Activated T-cell treated with anti-CD3 and anti-CD28 coated beads, Interleukin-2, amount 50 U/mL, for 4 hours (primary cell): ENCODE data around the gene PPP1CC. TPM values are rescaled to one million over a fixed set of nuclear protein-coding genes. Genes with fewer than 3 reads are reported as not detected.
"Not testable (repeated sequence)": the region's sequence is repeated elsewhere in the genome, so short reads cannot be mapped to it uniquely, and the experiment has no call there.

Experiments used
- ATAC-seq, 2 donors: fragments of 200-7000 bp; cut with Tn5 transposase; one replicate each; pipeline ENCODE4 v1.10.0; 2021
- DNase-seq: peaks from one replicate; pipeline ENCODE4 v3.0.0-alpha.2; 2020
- H3K27me3 Mint-ChIP-seq: one replicate; pipeline ENCODE4 v1.8.0; 2021; ENCODE audit warnings: low read depth, mixed read lengths
- H3K36me3 Mint-ChIP-seq: one replicate; pipeline ENCODE4 v1.8.0; 2022; ENCODE audit warnings: mixed read lengths; ENCODE audit not compliant: insufficient read depth
- H3K4me1 Mint-ChIP-seq: one replicate; pipeline ENCODE4 v1.8.0; 2021; ENCODE audit warnings: low read depth, mixed read lengths
- H3K4me3 Mint-ChIP-seq: one replicate; pipeline ENCODE4 v1.8.0; 2021; ENCODE audit warnings: mild to moderate bottlenecking, moderate library complexity, mixed read lengths
- H3K9me3 Mint-ChIP-seq: one replicate; pipeline ENCODE4 v1.8.0; 2021; ENCODE audit warnings: mixed read lengths
- total RNA-seq, 3 donors: library from RNA; stranded (reverse); gene quantifications; one replicate each; pipeline ENCODE4 v1.2.1, GENCODE V29; 2021

PPP1CC gene
- total RNA-seq, 3 donors from 2014 or later: 345 to 413 (median 354) TPM

- no peaks in the 10 kb centered on the region for H3K27me3 Mint-ChIP-seq
- no peak for DNase-seq
- no peak for ATAC-seq
- peaks cover 15% of the 10 kb centered on the region for H3K36me3 Mint-ChIP-seq
- peak overlapping the region; percentile 100 for H3K4me3 Mint-ChIP-seq
- H3K9me3 Mint-ChIP-seq: no peaks in the 10 kb centered on the region
- H3K4me1 Mint-ChIP-seq: peaks cover 34% of the 10 kb centered on the region
These were observed 941 bp upstream of the PPP1CC start for GRCh38 chr12:110743571-110744093.

GRCh38 chr12:110742096-110742717 lies 484 bp downstream of the PPP1CC start:
- no peaks in the 10 kb centered on the region for H3K9me3 Mint-ChIP-seq
- peak in 1 of 2 donors; percentile 16 for ATAC-seq
- peak overlapping the region; percentile 100 for H3K4me3 Mint-ChIP-seq
- H3K4me1 Mint-ChIP-seq: peaks cover 47% of the 10 kb centered on the region
- no peak for DNase-seq
- peaks cover 22% of the 10 kb centered on the region for H3K36me3 Mint-ChIP-seq
- no peaks in the 10 kb centered on the region for H3K27me3 Mint-ChIP-seq

- H3K4me3 Mint-ChIP-seq: peak overlapping the region; percentile 100
- peaks cover 22% of the 10 kb centered on the region for H3K36me3 Mint-ChIP-seq
- no peaks in the 10 kb centered on the region for H3K27me3 Mint-ChIP-seq
- DNase-seq (no peak), ATAC-seq (no peak)
- peaks cover 52% of the 10 kb centered on the region for H3K4me1 Mint-ChIP-seq
- H3K9me3 Mint-ChIP-seq: no peaks in the 10 kb centered on the region
These were observed 1.2 kb downstream of the PPP1CC start for GRCh38 chr12:110741341-110742095.

GRCh38 chr12:110739894-110740293 lies 2.8 kb downstream of the PPP1CC start:
- ATAC-seq: peak; percentile 47
- DNase-seq: no peak

GRCh38 chr12:110739488-110739887 lies 3.2 kb downstream of the PPP1CC start:
- ATAC-seq (no peak), DNase-seq (no peak)
- H3K27me3 Mint-ChIP-seq: no peaks in the 10 kb centered on the region
- peaks cover 27% of the 10 kb centered on the region for H3K36me3 Mint-ChIP-seq
- peak overlapping the region; percentile 100 for H3K4me3 Mint-ChIP-seq
- peaks cover 65% of the 10 kb centered on the region for H3K4me1 Mint-ChIP-seq
- no peaks in the 10 kb centered on the region for H3K9me3 Mint-ChIP-seq

More at GRCh38 chr12:110739894-110740293, 2.8 kb downstream of the PPP1CC start:
- Mint-ChIP-seq H3K4me3 (peak overlapping the region; percentile 100), H3K9me3 (no peaks in the 10 kb centered on the region), H3K4me1 (peaks cover 62% of the 10 kb centered on the region), H3K27me3 (no peaks in the 10 kb centered on the region), H3K36me3 (peaks cover 26% of the 10 kb centered on the region)

- Mint-ChIP-seq H3K9me3 (no peaks in the 10 kb centered on the region), H3K4me3 (peak overlapping the region; percentile 100), H3K36me3 (peaks cover 33% of the 10 kb centered on the region), H3K4me1 (peaks cover 68% of the 10 kb centered on the region), H3K27me3 (no peaks in the 10 kb centered on the region)
- ATAC-seq (no peak), DNase-seq (no peak)
These were observed 5.2 kb downstream of the PPP1CC start for GRCh38 chr12:110737532-110737931.

GRCh38 chr12:110737016-110737415 lies 5.7 kb downstream of the PPP1CC start:
- H3K4me1 Mint-ChIP-seq: peaks cover 73% of the 10 kb centered on the region
- peaks cover 35% of the 10 kb centered on the region for H3K36me3 Mint-ChIP-seq
- not testable (repeated sequence) for DNase-seq

GRCh38 chr12:110733900-110734299 lies 8.8 kb downstream of the PPP1CC start:
- DNase-seq (no peak), ATAC-seq (no peak)
- H3K36me3 Mint-ChIP-seq: peaks cover 43% of the 10 kb centered on the region
- peak overlapping the region; percentile 64 for H3K4me3 Mint-ChIP-seq
- no peaks in the 10 kb centered on the region for H3K27me3 Mint-ChIP-seq
- H3K9me3 Mint-ChIP-seq: no peaks in the 10 kb centered on the region
- peaks cover 68% of the 10 kb centered on the region for H3K4me1 Mint-ChIP-seq

More at GRCh38 chr12:110737016-110737415, 5.7 kb downstream of the PPP1CC start:
- not testable (repeated sequence) for H3K9me3 Mint-ChIP-seq, H3K27me3 Mint-ChIP-seq, ATAC-seq
- H3K4me3 Mint-ChIP-seq: peak overlapping the region; percentile 51

GRCh38 chr12:110733089-110733715 lies 9.5 kb downstream of the PPP1CC start:
- H3K4me3 Mint-ChIP-seq: no peak overlapping the region
- ATAC-seq: no peak
- no peaks in the 10 kb centered on the region for H3K9me3 Mint-ChIP-seq

GRCh38 chr12:110732572-110732971 lies 10.1 kb downstream of the PPP1CC start:
- peaks cover 44% of the 10 kb centered on the region for H3K36me3 Mint-ChIP-seq

More at GRCh38 chr12:110733089-110733715, 9.5 kb downstream of the PPP1CC start:
- DNase-seq: no peak
- Mint-ChIP-seq H3K27me3 (no peaks in the 10 kb centered on the region), H3K4me1 (peaks cover 67% of the 10 kb centered on the region), H3K36me3 (peaks cover 43% of the 10 kb centered on the region)

GRCh38 chr12:110731479-110731878 lies 11.2 kb downstream of the PPP1CC start:
- Mint-ChIP-seq H3K4me3 (no peak overlapping the region), H3K27me3 (no peaks in the 10 kb centered on the region), H3K36me3 (peaks cover 50% of the 10 kb centered on the region), H3K9me3 (no peaks in the 10 kb centered on the region), H3K4me1 (peaks cover 65% of the 10 kb centered on the region)
- ATAC-seq (no peak), DNase-seq (no peak)

More at GRCh38 chr12:110732572-110732971, 10.1 kb downstream of the PPP1CC start:
- DNase-seq (no peak), ATAC-seq (no peak)
- Mint-ChIP-seq H3K4me1 (peaks cover 65% of the 10 kb centered on the region), H3K9me3 (no peaks in the 10 kb centered on the region), H3K27me3 (no peaks in the 10 kb centered on the region), H3K4me3 (no peak overlapping the region)

- no peaks in the 10 kb centered on the region for H3K27me3 Mint-ChIP-seq
- ATAC-seq: no peak
These were observed 14.1 kb downstream of the PPP1CC start for GRCh38 chr12:110728628-110729027.

GRCh38 chr12:110726708-110727369 lies 15.9 kb downstream of the PPP1CC start:
- DNase-seq (no peak), ATAC-seq (no peak)
- Mint-ChIP-seq H3K36me3 (peaks cover 62% of the 10 kb centered on the region), H3K9me3 (no peaks in the 10 kb centered on the region), H3K4me1 (peaks cover 44% of the 10 kb centered on the region), H3K27me3 (no peaks in the 10 kb centered on the region), H3K4me3 (no peak overlapping the region)

More at GRCh38 chr12:110728628-110729027, 14.1 kb downstream of the PPP1CC start:
- Mint-ChIP-seq H3K4me1 (peaks cover 61% of the 10 kb centered on the region), H3K4me3 (no peak overlapping the region), H3K9me3 (no peaks in the 10 kb centered on the region), H3K36me3 (peaks cover 56% of the 10 kb centered on the region)
- no peak for DNase-seq

- H3K36me3 Mint-ChIP-seq: peaks cover 61% of the 10 kb centered on the region
- H3K4me3 Mint-ChIP-seq: no peak overlapping the region
- no peaks in the 10 kb centered on the region for H3K27me3 Mint-ChIP-seq
- H3K4me1 Mint-ChIP-seq: peaks cover 36% of the 10 kb centered on the region
- ATAC-seq: no peak
- no peaks in the 10 kb centered on the region for H3K9me3 Mint-ChIP-seq
- DNase-seq: no peak
These were observed 16.7 kb downstream of the PPP1CC start for GRCh38 chr12:110726028-110726427.
